Stimulated activated naive CD4-positive, alpha-beta T cell (primary cell): ENCODE measurements around the gene HNRNPH3.
A peak's percentile ranks its signal among the peaks of the same experiment; 100 is the strongest.
"Not testable (repeated sequence)": the region's sequence is repeated elsewhere in the genome, so short reads cannot be mapped to it uniquely, and the experiment has no call there.

ENCODE experiments used
- DNase-seq, 6 experiments: peaks; one replicate each; lab custom pipeline; 2025; lab: John Stamatoyannopoulos, UW

Gene HNRNPH3, protein sequence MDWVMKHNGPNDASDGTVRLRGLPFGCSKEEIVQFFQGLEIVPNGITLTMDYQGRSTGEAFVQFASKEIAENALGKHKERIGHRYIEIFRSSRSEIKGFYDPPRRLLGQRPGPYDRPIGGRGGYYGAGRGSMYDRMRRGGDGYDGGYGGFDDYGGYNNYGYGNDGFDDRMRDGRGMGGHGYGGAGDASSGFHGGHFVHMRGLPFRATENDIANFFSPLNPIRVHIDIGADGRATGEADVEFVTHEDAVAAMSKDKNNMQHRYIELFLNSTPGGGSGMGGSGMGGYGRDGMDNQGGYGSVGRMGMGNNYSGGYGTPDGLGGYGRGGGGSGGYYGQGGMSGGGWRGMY

GRCh38 chr10:68331455-68332258, at the start of gene HNRNPH3:
Gene HNRNPH3 (plus strand): TSS chr10:68332064. CDS start chr10:68337222, 5,158 bp downstream.
- DNase-seq = peak; percentile 95 to 99 (median 98)

DNA sequence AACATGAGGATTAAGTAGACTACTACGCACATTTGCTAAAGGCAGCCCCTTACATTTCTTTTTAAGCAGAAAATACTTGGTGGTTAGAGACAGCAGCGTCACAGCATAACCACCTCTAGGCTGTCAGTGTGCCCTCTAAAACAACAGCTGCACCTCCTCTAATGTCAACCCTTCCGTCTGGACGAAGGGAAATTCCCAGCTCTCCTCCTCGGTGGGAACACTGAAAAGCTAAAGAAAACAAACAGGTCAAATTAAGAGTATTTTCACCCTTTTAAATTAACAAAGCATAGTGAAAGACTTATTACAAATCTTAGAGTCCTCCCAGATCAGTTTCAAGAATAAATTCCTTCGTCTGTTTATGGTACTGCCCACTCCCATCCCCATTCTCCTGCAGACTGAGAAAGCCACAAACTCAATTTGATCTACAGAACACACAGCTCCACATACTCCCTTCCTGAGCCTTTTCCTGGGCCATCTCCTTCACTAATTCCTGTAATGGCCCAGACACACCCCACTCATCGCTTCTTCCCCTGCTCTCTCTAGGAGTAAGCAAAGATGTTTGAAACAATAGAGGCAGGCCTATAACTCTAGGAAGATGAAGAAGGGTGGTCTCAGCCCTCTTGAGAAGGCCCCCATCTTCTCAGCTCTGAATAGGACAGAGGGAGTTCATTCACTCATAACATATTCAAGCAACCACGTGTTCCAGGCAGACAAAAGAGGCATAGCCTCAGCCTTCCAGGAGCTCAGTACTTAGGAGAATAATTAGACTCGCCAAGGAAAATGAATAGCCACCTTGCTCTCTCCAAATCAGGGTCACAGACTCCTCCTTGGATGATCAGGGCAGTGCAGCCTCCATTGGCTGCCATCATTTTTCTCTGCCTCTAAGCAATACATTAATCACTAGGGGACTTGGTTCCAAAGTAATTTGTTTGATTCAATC, 47.5 kb upstream of the HNRNPH3 start:
- DNase-seq = no peak

- no peak for DNase-seq
Observed at GRCh38 chr10:68288717-68289116, 43.1 kb upstream of the HNRNPH3 start.

GRCh38 chr10:68290736-68291135, 41.1 kb upstream of the HNRNPH3 start:
- no peak for DNase-seq

- no peak for DNase-seq
Observed at GRCh38 chr10:68296843-68297663, 34.8 kb upstream of the HNRNPH3 start.

GRCh38 chr10:68301301-68301700, 30.6 kb upstream of the HNRNPH3 start:
- no peak for DNase-seq

GRCh38 chr10:68301790-68302502, 29.9 kb upstream of the HNRNPH3 start:
- peak in 2 of 6 experiments; percentile 10 to 21 for DNase-seq

DNA sequence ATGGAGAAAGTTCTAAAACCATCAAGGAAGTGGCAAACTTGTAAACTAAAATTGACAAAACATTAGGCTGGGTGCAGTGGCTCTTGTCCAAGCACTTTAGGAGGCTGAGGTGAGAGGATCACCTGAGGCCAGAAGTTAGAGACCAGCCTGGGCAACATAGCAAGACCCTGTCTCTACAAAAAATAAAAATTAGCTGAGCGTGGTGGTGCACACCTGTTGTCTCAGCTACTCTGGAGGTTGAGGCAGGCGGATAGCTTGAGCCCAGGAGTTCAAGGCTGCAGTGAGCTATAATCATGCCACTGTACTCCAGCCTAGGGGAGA, 29.4 kb upstream of the HNRNPH3 start:
- DNase-seq = no peak

DNA sequence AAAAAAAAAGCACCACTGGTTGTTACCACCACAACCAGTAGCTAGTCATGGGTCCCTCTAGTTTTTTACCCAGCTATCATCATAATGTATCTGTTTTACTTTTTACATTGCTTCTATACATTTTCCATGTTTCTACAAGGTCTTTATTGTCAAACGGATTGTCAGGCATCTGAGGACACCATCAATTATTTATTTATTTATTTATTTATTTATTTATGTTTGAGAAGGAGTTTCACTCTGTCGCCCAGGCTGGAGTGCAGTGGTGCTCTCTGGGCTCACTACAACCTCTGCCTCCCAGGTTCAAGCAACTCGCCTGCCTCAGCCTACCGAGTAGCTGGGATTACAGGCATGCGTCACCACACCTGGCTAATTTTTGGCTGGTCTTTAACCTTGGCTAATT, 29.0 kb upstream of the HNRNPH3 start:
- no peak for DNase-seq

DNA sequence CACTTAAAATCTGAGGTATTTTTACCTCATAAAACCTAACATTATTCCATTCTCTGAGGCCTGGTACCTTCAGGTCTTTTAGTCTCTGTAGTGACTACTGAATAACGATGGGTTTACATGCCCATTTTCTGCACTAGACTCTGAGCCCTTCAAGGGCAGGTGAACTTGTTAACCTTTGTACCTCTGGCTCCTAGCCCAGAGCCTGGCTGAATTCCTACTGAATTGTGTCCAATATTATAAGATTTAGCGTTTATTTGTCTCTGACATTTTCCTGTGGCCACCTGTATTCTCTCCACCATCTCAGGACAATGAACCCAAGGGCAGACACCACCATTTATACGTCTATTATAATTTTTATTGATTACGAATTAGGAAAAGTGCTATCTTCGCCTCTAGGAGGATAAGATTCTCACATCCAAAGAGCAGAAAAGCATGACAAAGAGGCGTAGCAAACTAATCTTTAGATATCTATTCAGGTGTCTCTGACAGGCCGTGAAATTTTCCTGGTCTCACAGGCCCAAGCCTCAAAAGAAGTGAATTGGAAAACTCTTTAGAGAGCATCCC, 27.9 kb upstream of the HNRNPH3 start:
- DNase-seq = no peak

GRCh38 chr10:68305854-68306253, 26.0 kb upstream of the HNRNPH3 start:
- DNase-seq = no peak

- no peak for DNase-seq
Observed at GRCh38 chr10:68310531-68310930, 21.3 kb upstream of the HNRNPH3 start.

- not testable (repeated sequence) for DNase-seq
Observed at GRCh38 chr10:68314930-68315329, 16.9 kb upstream of the HNRNPH3 start.

DNA sequence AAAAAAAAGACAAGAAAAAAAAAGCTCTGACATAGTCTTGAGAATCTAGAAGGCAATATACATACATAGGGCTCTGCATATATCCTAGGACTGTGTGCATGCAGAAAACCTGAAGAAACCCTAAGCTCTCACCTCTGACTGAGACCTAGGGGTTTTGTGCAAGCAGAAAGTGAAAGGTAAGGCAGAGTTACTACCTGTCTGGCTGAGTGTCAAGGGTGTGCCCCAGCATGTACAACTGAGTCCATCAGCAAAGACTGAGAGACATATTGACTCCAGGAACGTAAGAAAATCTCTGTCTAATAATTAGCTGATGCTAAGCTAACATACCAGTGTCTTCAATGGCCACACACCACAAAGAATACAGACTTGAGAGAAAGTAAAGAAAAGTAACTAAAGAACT, 16.3 kb upstream of the HNRNPH3 start:
- DNase-seq = no peak

DNA sequence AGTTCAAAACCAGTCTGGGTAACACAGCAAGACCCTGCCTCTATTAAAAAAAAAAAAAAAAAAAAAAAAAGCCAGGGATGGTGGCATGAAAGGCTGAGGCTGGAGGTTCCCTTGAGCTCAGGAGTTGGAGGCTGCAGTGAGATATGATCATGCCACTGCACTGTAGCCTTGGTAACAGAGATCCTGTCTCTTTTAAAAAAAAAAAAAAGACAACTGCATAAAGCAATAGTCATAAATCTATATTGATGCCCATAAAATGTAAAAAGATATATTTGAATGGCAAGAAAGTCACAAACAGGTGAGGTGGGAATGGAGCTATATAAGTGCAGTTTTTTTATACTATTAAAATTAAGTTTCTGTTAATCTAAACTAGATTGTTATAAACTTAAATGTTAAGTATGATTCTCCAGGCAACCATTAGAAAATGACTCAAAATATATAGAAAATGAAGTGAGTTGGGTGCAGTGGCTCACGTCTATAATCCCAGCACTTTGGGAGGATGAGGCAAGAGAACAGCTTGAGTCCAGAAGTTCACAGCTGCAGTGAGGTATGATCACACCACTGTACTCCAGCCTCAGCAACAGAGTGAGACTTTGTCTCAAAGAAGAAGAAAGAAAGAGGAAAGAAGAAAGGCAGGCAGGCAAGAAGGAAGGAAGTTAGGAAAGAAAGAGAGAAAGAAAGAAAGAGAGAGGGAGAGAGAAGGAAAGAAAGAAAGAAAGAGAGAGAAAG, 13.4 kb upstream of the HNRNPH3 start:
- DNase-seq = no peak

- DNase-seq = not testable (repeated sequence)
Observed at GRCh38 chr10:68324396-68324795, 7.5 kb upstream of the HNRNPH3 start.

DNA sequence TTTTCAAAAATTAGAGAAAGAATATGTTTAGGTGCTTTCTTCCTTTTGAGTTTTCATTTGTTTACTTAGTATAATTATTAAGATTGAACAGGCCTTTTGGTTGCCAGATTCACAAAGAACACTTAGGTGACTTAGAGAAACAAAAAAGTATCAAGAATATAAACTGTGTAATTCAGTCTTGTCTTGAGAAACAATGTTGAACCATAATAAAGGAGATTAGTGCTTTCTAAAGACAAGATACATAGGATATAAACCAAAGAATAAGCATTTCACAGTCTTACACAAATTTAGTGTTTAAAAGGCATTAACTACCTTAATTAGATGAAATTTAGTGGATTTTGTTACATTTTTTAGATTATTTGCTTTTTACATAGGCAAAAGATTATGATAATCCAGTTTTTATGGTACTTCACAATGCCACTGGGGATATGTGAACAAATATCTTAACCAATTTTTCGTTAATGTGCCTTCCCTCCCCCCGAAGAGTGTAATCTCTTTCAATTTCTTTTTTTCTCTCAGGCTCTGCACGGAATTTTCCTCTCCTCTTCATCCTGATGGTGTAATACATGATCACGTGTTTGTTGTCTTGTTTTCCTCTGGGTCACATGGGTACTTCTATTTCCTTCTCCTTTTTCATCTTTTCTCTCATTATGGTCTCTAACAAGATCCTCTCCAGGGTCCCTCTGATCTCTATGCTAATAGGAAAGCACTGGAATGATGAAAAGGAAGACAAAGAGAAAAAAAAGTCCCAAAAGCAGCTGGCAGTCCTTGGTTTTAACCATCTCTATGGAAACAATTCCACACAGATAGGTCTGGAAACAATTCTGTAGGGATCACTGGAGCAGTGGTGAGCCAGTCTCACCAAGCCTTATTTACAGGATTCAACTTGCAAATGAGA, 3.7 kb upstream of the HNRNPH3 start:
- no peak for DNase-seq

- DNase-seq = no peak
Observed at GRCh38 chr10:68329506-68329861, 2.4 kb upstream of the HNRNPH3 start.
